ENCODE measurements around the gene TRIM34. TPM values are rescaled to one million over a fixed set of nuclear protein-coding genes. Genes with fewer than 3 reads are reported as not detected.

Gene TRIM34
- polyA plus RNA-seq, 2 of the 4 experiments (the other 2 are of a cell fraction) = 6.8 to 15.2 TPM

DNA sequence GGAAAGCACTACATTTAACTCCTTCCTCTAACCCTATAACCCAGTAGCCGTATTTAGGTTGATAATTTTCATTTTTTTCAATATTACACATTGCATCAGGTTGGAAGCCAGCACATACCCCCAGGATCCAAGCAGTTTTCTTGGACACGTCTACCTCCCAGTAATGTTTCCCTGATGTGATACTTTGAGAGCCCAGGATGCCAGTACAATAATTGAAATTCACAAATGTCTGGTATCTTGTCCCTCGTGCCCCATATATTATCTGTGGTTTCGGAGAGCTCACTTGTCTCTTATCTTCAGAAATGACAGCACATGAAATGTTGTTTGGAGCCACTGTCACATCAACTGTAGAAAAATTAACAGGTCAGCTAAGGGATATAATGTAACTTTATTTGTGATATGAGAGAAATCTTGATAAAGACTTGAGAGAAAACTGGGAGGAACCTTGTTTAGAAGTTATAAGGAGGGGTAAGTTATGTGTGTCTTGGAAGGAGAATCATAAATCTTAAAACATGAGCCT is 40.3 kb downstream of the TRIM34 start (continued):
- TF ChIP-seq MAZ (IDR thresholded peaks at IDR 0.05; ENCODE audit: borderline replicate concordance, low read depth, low read length) (no peak), JUN (IDR thresholded peaks at IDR 0.05) (no peak)

GRCh38 chr11:5665746-5666401 is 41.1 kb downstream of the TRIM34 start:
- 86% methylated on average over 5 of the region's 5 CpGs for WGBS (ENCODE audit: missing lambda C conversion rate)
- ATAC-seq = no peak
- ChIA-PET CTCF (interaction anchor here (1.0 kb wide), 1 partner anchor 60 kb away, joined by 5 read pairs; no protein-coding TSS in a partner anchor), POLR2A (no interaction called here)
- Histone ChIP-seq H3K4me1 (no peaks in the 10 kb centered on the region), H3K4me2 (no peak overlapping the region), H3K27ac (no peak overlapping the region), H3K9me3 (no peaks in the 10 kb centered on the region), H3K4me3 (no peak overlapping the region)
- no peak for DNase-seq (ENCODE audit: low read depth in 1 of 2, low spot score in 1 of 2)
- FAIRE-seq = no peak
- TF ChIP-seq CBX2 (IDR thresholded peaks at IDR 0.05; ENCODE audit: borderline replicate concordance, low read depth) (no peak), USF2 (IDR thresholded peaks at IDR 0.05) (no peak), KDM1A (IDR thresholded peaks at IDR 0.05; ENCODE audit: low read depth) (no peak), JUN (IDR thresholded peaks at IDR 0.05) (no peak), EP300 (IDR thresholded peaks at IDR 0.05) (no peak), HDAC2 (IDR thresholded peaks at IDR 0.05) (no peak), NFE2L2 (conservative IDR thresholded peaks at IDR 0.05; ENCODE audit: low read length) (no peak), MAFK (IDR thresholded peaks at IDR 0.05; ENCODE audit: partially characterized antibody) (no peak), FOSL2 (IDR thresholded peaks at IDR 0.05) (no peak), FOSL2 (CRISPR knock-in tag; IDR thresholded peaks at IDR 0.05) (no peak), NPAS2 (CRISPR knock-in tag; IDR thresholded peaks at IDR 0.05; ENCODE audit: borderline replicate concordance) (no peak), RARB (CRISPR knock-in tag; IDR thresholded peaks at IDR 0.05) (no peak), BHLHE40 (IDR thresholded peaks at IDR 0.05; ENCODE audit: low read depth, low read length) (no peak), FOXS1 (CRISPR knock-in tag; IDR thresholded peaks at IDR 0.05) (no peak), POLR2AphosphoS2 (conservative IDR thresholded peaks at IDR 0.05; ENCODE audit: low read length) (no peak), MAZ (IDR thresholded peaks at IDR 0.05; ENCODE audit: borderline replicate concordance, low read depth, low read length) (no peak)
- TF ChIP-seq, protein P1, sequence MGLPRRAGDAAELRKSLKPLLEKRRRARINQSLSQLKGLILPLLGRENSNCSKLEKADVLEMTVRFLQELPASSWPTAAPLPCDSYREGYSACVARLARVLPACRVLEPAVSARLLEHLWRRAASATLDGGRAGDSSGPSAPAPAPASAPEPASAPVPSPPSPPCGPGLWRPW (IDR thresholded peaks at IDR 0.05) = no peak
- TF ChIP-seq, protein P2, sequence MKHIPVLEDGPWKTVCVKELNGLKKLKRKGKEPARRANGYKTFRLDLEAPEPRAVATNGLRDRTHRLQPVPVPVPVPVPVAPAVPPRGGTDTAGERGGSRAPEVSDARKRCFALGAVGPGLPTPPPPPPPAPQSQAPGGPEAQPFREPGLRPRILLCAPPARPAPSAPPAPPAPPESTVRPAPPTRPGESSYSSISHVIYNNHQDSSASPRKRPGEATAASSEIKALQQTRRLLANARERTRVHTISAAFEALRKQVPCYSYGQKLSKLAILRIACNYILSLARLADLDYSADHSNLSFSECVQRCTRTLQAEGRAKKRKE (CRISPR knock-in tag; IDR thresholded peaks at IDR 0.05; ENCODE audit: low read depth) = no peak

GRCh38 chr11:5666402-5666793 is 41.6 kb downstream of the TRIM34 start:
- Histone ChIP-seq H3K9me3 (no peaks in the 10 kb centered on the region), H3K4me3 (no peak overlapping the region), H3K4me2 (no peak overlapping the region), H3K4me1 (peaks cover 4% of the 10 kb centered on the region; the same call in 2 of the 3 replicates), H3K27ac (no peak overlapping the region)
- ChIA-PET POLR2A (no interaction called here), CTCF (interaction anchor here (1.0 kb wide), 1 partner anchor 59 kb away, joined by 5 read pairs; no protein-coding TSS in a partner anchor)
- FAIRE-seq (no peak), DNase-seq (ENCODE audit: low read depth in 1 of 2, low spot score in 1 of 2) (no peak), ATAC-seq (no peak)
- 91% methylated on average over 6 of the region's 6 CpGs for WGBS (ENCODE audit: missing lambda C conversion rate)
- no peak for TF ChIP-seq HDAC2 (IDR thresholded peaks at IDR 0.05)
- TF ChIP-seq MYC (IDR thresholded peaks at IDR 0.05; ENCODE audit: borderline replicate concordance, low read length) = no peak
- TF ChIP-seq RAD21 (conservative IDR thresholded peaks at IDR 0.05 in 1 of 2, IDR thresholded peaks at IDR 0.05 in 1 of 2) = no peak
- TF ChIP-seq, protein P3, sequence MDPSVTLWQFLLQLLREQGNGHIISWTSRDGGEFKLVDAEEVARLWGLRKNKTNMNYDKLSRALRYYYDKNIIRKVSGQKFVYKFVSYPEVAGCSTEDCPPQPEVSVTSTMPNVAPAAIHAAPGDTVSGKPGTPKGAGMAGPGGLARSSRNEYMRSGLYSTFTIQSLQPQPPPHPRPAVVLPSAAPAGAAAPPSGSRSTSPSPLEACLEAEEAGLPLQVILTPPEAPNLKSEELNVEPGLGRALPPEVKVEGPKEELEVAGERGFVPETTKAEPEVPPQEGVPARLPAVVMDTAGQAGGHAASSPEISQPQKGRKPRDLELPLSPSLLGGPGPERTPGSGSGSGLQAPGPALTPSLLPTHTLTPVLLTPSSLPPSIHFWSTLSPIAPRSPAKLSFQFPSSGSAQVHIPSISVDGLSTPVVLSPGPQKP (IDR thresholded peaks at IDR 0.05; ENCODE audit: low read depth, low read length) = no peak
- TF ChIP-seq TFCP2L1 (CRISPR knock-in tag; IDR thresholded peaks at IDR 0.05) = no peak
- no peak for TF ChIP-seq E2F6 (IDR thresholded peaks at IDR 0.05; ENCODE audit: borderline replicate concordance, low read depth)
- no peak for TF ChIP-seq JUNB (IDR thresholded peaks at IDR 0.05)
- TF ChIP-seq EHF (CRISPR knock-in tag; IDR thresholded peaks at IDR 0.05) = no peak
- no peak for TF ChIP-seq ZFP36 (IDR thresholded peaks at IDR 0.05; ENCODE audit: borderline replicate concordance, partially characterized antibody)
- no peak for TF ChIP-seq USF2 (IDR thresholded peaks at IDR 0.05)
- no peak for TF ChIP-seq CBX2 (IDR thresholded peaks at IDR 0.05; ENCODE audit: borderline replicate concordance, low read depth)
- TF ChIP-seq KDM5A (IDR thresholded peaks at IDR 0.05) = no peak
- TF ChIP-seq CHD2 (IDR thresholded peaks at IDR 0.05; ENCODE audit: low read length, partially characterized antibody) = no peak
- TF ChIP-seq NPAS2 (CRISPR knock-in tag; IDR thresholded peaks at IDR 0.05; ENCODE audit: borderline replicate concordance) = no peak
- TF ChIP-seq, protein P2 (CRISPR knock-in tag; IDR thresholded peaks at IDR 0.05; ENCODE audit: low read depth) = no peak
- TF ChIP-seq ESRRA (IDR thresholded peaks at IDR 0.05; ENCODE audit: borderline replicate concordance, low read length) = no peak
- no peak for TF ChIP-seq SMC3 (IDR thresholded peaks at IDR 0.05)
- no peak for TF ChIP-seq NR3C1 (IDR thresholded peaks at IDR 0.05)
